Activated naive CD8-positive, alpha-beta T cell treated with anti-CD3 and anti-CD28 coated beads, Interleukin-2, amount 10 ng/mL, durations not matched to agents 7 days and 5 days (primary cell): ENCODE results near the gene NOTUM. TPM values are rescaled to one million over a fixed set of nuclear protein-coding genes. Genes with fewer than 3 reads are reported as not detected.
"Not testable (repeated sequence)": the region's sequence is repeated elsewhere in the genome, so short reads cannot be mapped to it uniquely, and the experiment has no call there.

Experiments
- ATAC-seq: fragments of 150-1000 bp; cut with Tn5 transposase; one replicate; pipeline ENCODE4 v1.10.0; 2021; ENCODE audit warnings: low read depth, moderate library complexity
- POLR2A ChIA-PET: fragments of 350-600 bp; sonication (Branson Sonifier 250); formaldehyde crosslinking; loops from one replicate; lab custom pipeline; 2021; ENCODE audit warnings: antibody characterized with exemption; lab: Charles Lee
- DNase-seq: peaks from one replicate; pipeline ENCODE4 v3.0.0; 2021
- H3K27ac Mint-ChIP-seq: one replicate; pipeline ENCODE4 v1.8.0; 2022; ENCODE audit warnings: mild to moderate bottlenecking, mixed read lengths
- H3K27me3 Mint-ChIP-seq: one replicate; pipeline ENCODE4 v1.8.0; 2022; ENCODE audit warnings: mild to moderate bottlenecking, moderate library complexity, mixed read lengths
- H3K36me3 Mint-ChIP-seq: one replicate; pipeline ENCODE4 v1.8.0; 2021; ENCODE audit warnings: mild to moderate bottlenecking, mixed read lengths
- H3K4me1 Mint-ChIP-seq: one replicate; pipeline ENCODE4 v1.8.0; 2021; ENCODE audit warnings: mixed read lengths
- H3K4me3 Mint-ChIP-seq: one replicate; pipeline ENCODE4 v1.8.0; 2022; ENCODE audit warnings: mild to moderate bottlenecking, moderate library complexity, mixed read lengths
- H3K9me3 Mint-ChIP-seq: one replicate; pipeline ENCODE4 v1.8.0; 2021; ENCODE audit warnings: mixed read lengths
- total RNA-seq, 2 experiments: library from RNA; stranded (reverse); gene quantifications; one replicate each; pipeline ENCODE4 v1.2.3, GENCODE V29; 2021

NOTUM gene
- total RNA-seq, 2 experiments from 2014 or later, result 0.25 to 0.26 TPM

- DNase-seq (no peak), ATAC-seq (no peak)
- Mint-ChIP-seq H3K4me1 (no peaks in the 10 kb centered on the region), H3K36me3 (no peaks in the 10 kb centered on the region), H3K9me3 (no peaks in the 10 kb centered on the region), H3K27me3 (no peaks in the 10 kb centered on the region), H3K27ac (no peak overlapping the region), H3K4me3 (no peak overlapping the region)
- POLR2A ChIA-PET, result no interaction called here
These were observed 31.5 kb upstream of the NOTUM start for GRCh38 chr17:81992306-81993102.

DNA sequence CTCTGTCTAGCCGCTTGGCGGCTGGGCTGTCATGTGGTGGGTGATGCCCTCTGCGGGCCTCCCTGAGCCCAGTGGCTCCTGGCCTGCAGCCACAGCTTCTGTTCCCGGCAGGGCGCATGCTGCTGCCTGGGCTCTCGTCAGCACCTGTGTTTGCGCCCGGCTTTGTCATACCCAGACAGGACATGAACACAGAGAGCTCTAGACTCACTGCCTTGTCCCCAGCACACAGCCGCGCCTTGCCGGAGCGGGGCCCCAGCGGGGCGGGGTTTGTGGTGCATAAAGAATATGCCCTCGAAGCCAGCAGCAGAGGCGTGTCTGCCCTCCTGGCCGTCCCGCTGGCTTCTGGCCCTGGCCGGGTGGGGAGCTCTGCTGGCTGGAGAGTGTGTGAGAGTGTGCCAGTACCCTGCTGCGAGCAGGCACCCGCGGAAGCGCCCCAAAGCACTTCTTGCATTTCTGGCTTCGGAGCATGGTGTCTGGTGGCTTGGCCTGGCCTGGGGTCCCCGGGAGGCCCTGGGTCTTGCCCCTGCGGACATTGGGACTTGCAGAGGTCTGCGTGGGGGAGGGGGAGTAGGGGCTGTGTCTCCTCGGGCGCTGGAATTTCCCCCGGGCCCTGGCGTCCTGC lies 30.8 kb upstream of the NOTUM start:
- POLR2A ChIA-PET, result no interaction called here
- ATAC-seq (no peak), DNase-seq (no peak)
- Mint-ChIP-seq H3K9me3 (no peaks in the 10 kb centered on the region), H3K4me1 (no peaks in the 10 kb centered on the region), H3K27ac (no peak overlapping the region), H3K27me3 (no peaks in the 10 kb centered on the region), H3K4me3 (no peak overlapping the region), H3K36me3 (no peaks in the 10 kb centered on the region)

- Mint-ChIP-seq H3K36me3 (peaks cover 3% of the 10 kb centered on the region), H3K4me3 (no peak overlapping the region), H3K27me3 (no peaks in the 10 kb centered on the region), H3K27ac (no peak overlapping the region), H3K9me3 (no peaks in the 10 kb centered on the region), H3K4me1 (peaks cover 2% of the 10 kb centered on the region)
- no peak for ATAC-seq
- POLR2A ChIA-PET, result no interaction called here
- DNase-seq, result no peak
These were observed 30.1 kb upstream of the NOTUM start for GRCh38 chr17:81990836-81991683.

- Mint-ChIP-seq H3K4me3 (no peak overlapping the region), H3K36me3 (peaks cover 13% of the 10 kb centered on the region), H3K4me1 (peaks cover 2% of the 10 kb centered on the region), H3K27me3 (no peaks in the 10 kb centered on the region), H3K27ac (no peak overlapping the region), H3K9me3 (no peaks in the 10 kb centered on the region)
- POLR2A ChIA-PET, result no interaction called here
- DNase-seq (no peak), ATAC-seq (no peak)
These were observed 26.3 kb upstream of the NOTUM start for GRCh38 chr17:81987161-81987770.

DNA sequence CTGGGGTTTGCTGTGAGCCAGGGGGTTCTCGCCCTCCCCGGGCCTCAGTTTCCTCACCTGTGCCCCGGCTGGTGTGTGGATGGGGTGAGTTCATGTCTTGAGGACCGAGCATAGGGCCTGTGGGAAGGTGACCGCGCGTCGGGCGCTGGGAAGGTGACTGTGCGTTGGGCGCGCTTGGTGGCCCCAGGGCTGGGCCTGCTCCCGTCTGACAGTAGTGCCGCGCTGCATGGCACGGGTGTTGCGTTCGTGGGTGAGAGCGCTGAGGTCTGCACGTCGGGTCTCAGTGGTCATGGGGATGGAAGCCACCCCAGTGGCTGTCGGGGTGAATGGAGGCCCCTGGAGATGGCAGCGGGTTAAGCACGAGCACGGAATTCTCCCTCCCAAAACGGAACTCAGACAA lies 25.6 kb upstream of the NOTUM start:
- Mint-ChIP-seq H3K9me3 (no peaks in the 10 kb centered on the region), H3K4me1 (peaks cover 2% of the 10 kb centered on the region), H3K4me3 (no peak overlapping the region), H3K27ac (no peak overlapping the region), H3K27me3 (no peaks in the 10 kb centered on the region), H3K36me3 (peaks cover 13% of the 10 kb centered on the region)
- ATAC-seq (no peak), DNase-seq (no peak)
- POLR2A ChIA-PET, result no interaction called here

DNA sequence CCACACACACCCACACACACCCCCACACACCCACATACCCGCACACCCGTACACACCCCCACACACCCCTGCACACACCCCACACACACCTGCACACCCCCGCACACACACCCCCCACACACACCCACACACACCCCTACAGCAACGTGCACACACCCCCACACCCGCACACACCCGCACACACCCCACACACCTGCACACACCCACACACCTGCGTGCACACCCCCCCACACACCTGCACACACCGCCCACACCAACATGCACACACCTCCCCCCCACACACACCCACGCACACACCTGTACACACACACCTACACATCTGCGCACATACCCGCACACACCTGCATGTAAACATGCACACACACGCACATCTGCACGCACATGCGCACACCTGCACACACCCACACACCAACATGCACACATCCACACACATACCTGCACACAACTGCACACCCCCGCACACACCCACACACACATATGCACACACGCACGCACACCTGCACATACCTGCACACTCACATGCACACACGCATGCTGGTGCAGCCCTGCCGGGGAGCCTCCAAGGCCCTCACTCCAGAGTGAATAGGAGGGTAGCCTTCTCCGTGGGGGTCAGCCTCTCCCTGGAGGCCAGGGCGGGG lies 23.9 kb upstream of the NOTUM start:
- no peak overlapping the region for H3K4me3 Mint-ChIP-seq
- POLR2A ChIA-PET, result no interaction called here
- peaks cover 15% of the 10 kb centered on the region for H3K4me1 Mint-ChIP-seq
- ATAC-seq (no peak), DNase-seq (no peak)
- no peaks in the 10 kb centered on the region for H3K9me3 Mint-ChIP-seq
- H3K27ac Mint-ChIP-seq, result no peak overlapping the region
- H3K27me3 Mint-ChIP-seq, result peaks cover 4% of the 10 kb centered on the region
- H3K36me3 Mint-ChIP-seq, result peaks cover 15% of the 10 kb centered on the region

DNA sequence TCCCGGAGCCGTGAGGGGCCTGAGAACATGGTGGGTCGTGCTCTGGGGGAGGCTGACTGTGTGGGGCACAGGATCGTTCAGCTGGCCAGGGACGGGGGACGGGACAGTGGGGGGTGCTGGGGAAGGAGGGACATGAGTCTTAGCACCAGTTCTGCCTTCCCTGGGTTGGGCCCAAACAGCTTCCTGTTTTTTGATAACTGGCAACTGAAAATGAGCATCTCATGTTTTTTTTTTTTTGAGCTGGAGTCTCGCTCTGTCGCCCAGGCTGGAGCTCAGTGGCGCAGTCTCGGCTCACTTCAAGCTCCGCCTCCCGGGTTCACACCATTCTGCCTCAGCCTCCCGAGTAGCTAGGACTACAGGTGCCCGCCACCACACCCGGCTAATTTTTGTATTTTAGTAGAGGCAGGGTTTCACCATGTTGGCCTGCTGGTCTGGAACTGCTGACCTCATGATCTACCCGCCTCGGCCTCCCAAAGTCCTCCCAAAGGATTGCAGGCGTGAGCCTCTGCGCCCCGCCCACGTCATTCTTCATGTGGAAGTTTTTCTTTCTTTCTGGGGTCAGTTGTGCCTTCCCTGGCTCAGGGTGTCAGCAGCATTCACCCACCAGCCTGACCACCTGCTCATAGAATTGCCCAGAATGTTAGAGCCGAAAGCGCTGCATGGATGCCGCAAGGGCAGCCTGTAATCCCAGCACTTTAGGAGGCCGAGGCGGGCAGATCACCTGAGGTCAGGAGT lies 22.8 kb upstream of the NOTUM start:
- DNase-seq (no peak), ATAC-seq (no peak)
- Mint-ChIP-seq H3K9me3 (no peaks in the 10 kb centered on the region), H3K27me3 (peaks cover 4% of the 10 kb centered on the region), H3K27ac (no peak overlapping the region), H3K36me3 (peaks cover 19% of the 10 kb centered on the region), H3K4me3 (no peak overlapping the region), H3K4me1 (peaks cover 21% of the 10 kb centered on the region)
- POLR2A ChIA-PET, result interaction anchor here (0.7 kb wide), 1 partner anchor 945 kb away, joined by 3 read pairs; no protein-coding TSS in a partner anchor

DNA sequence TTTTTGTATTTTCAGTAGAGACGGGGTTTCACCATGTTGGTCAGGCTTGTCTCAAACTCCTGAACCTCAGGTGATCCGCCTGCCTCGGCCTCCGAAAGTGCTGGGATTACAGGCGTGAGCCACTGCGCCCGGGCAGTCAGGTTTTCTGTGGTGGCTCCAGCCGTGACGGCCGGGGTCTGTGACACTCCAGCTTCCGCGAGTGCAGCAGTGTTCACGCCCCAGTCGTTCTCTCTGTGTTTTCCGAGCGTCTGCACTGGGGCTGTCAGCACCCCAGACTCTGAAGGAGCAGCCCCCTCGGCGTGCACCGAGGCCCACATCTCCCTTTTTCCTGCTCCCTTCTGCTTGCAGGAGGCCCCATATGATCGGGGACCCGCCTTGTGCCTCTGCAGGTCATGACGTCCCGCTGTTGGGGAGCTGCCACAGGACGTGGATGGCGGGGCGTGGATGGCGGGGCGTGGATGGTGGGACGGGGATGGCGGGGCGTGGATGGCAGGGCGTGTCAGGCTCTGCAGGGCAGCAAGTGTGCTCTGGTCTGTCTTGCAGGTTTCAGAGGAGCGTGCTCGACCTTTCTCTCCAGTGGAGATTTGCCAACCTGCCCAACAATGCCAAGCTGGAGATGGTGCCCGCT lies 22.1 kb upstream of the NOTUM start:
- no peak for DNase-seq
- Mint-ChIP-seq H3K4me1 (peaks cover 24% of the 10 kb centered on the region), H3K4me3 (no peak overlapping the region), H3K27ac (no peak overlapping the region), H3K36me3 (peaks cover 20% of the 10 kb centered on the region), H3K9me3 (no peaks in the 10 kb centered on the region), H3K27me3 (peaks cover 4% of the 10 kb centered on the region)
- POLR2A ChIA-PET, result no interaction called here
- ATAC-seq, result no peak

DNA sequence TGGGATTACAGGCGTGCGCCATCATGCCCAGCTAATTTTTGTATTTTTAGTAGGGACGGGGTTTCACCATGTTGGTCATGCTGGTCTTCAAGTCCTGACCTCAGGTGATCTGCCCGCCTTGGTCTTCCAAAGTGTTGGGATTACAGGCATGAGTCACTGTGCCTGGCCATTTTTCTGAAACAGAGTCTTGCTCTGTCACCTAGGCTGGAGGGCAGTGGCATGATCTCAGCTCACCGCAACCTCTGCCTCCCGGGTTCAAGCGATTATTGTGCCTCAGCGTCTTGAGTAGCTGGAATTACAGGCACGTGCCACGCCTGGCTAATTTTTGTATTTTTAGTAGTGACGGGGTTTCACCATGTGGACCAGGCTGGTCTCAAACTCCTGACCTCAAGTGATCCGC lies 20.5 kb upstream of the NOTUM start:
- H3K27me3 Mint-ChIP-seq, POLR2A ChIA-PET, ATAC-seq, DNase-seq, H3K27ac Mint-ChIP-seq, H3K9me3 Mint-ChIP-seq, H3K4me3 Mint-ChIP-seq: not testable (repeated sequence)
- Mint-ChIP-seq H3K36me3 (peaks cover 19% of the 10 kb centered on the region), H3K4me1 (peaks cover 25% of the 10 kb centered on the region)

DNA sequence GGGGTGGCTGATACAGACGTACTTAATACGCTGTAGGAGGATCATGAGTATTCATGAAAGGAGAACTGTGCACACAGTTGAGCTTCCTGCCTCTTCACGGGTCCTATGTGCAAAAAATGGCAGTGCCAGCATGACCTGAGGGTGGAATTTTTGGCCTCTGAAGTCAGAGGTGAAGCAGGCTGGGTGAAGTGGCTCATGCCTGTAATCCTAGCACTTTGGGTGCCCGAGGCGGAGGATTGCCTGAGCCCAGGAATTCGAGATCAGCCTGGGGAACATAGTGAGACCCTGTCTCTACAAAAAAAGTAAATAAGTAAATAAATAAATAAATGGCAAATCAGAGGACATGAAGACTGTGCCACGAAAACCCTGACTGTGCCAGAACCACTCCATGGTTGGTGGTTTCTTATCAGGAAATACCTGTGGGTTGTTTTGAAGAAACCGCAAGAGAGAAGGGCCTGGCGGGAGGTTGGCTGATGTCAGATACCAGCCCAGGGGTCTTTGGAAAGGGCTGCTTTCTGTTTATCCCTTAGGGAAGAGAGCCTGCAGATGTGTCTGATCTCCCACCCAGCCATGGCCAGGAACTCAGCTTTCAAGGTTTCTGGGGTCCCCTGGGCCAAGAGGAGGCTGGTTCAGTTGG lies 19.8 kb upstream of the NOTUM start:
- Mint-ChIP-seq H3K9me3 (no peaks in the 10 kb centered on the region), H3K4me1 (peaks cover 28% of the 10 kb centered on the region), H3K36me3 (peaks cover 18% of the 10 kb centered on the region), H3K27me3 (peaks cover 4% of the 10 kb centered on the region), H3K4me3 (no peak overlapping the region), H3K27ac (no peak overlapping the region)
- ATAC-seq (no peak), DNase-seq (no peak)
- POLR2A ChIA-PET, result no interaction called here

DNA sequence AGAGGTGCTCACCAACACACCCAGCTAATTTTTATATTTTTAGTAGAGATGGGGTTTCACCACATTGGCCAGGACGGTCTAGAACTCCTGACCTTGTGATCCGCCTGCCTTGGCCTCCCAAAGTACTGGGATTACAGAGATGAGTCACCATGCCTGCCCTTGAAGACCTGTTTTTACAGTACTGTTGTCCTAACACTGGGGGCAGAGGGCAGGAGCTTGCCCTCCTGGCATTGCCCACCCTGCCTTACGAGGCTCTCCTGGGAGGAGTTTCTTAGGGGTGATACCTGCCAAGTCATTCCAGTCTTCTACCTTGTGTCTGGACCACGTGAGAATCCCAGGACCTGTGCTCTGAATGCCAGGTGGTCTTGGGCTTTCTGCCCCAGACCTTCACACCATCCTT lies 19.1 kb upstream of the NOTUM start:
- POLR2A ChIA-PET, result no interaction called here
- Mint-ChIP-seq H3K4me3 (no peak overlapping the region), H3K36me3 (peaks cover 15% of the 10 kb centered on the region)

More for the DNA sequence above, 19.1 kb upstream of the NOTUM start:
- no peaks in the 10 kb centered on the region for H3K9me3 Mint-ChIP-seq
- DNase-seq, result no peak
- no peak for ATAC-seq
- peaks cover 28% of the 10 kb centered on the region for H3K4me1 Mint-ChIP-seq
- peaks cover 4% of the 10 kb centered on the region for H3K27me3 Mint-ChIP-seq
- peak overlapping the region; percentile 18 for H3K27ac Mint-ChIP-seq
